SK-N-SH treated with all-trans-retinoic acid at 6 μM for 48 hours (cell line): ENCODE data around the gene PDIK1L.

Experiments used
- CSDC2 ChIP-seq: fragments of 250-450 bp; sonication (Bioruptor Pico); IDR thresholded peaks from 2 replicates; pipeline ENCODE4 v1.5.0; 2020; ENCODE audit warnings: mild to moderate bottlenecking, moderate library complexity
- ZNF8 ChIP-seq: fragments of 450-650 bp; formaldehyde crosslinking; IDR thresholded peaks from 2 replicates; pipeline ENCODE4 v1.5.0; 2020; ENCODE audit warnings: mild to moderate bottlenecking, moderate library complexity

GRCh38 chr1:26126321-26127084 lies 14.9 kb downstream of the PDIK1L start:
- no peak for TF ChIP-seq ZNF8 (CRISPR knock-in tag)
- TF ChIP-seq CSDC2 (CRISPR knock-in tag), result no peak
